ENCODE results near the gene BEX2. TPM values are rescaled to one million over a fixed set of nuclear protein-coding genes. Genes with fewer than 3 reads are reported as not detected.

BEX2 gene
- total and polyA plus RNA-seq, 9 of the 15 experiments (the other 6 are each of a cell fraction or from before 2014, with no cell fraction given) = 5.4 to 18.0 (median 8.3) TPM

DNA sequence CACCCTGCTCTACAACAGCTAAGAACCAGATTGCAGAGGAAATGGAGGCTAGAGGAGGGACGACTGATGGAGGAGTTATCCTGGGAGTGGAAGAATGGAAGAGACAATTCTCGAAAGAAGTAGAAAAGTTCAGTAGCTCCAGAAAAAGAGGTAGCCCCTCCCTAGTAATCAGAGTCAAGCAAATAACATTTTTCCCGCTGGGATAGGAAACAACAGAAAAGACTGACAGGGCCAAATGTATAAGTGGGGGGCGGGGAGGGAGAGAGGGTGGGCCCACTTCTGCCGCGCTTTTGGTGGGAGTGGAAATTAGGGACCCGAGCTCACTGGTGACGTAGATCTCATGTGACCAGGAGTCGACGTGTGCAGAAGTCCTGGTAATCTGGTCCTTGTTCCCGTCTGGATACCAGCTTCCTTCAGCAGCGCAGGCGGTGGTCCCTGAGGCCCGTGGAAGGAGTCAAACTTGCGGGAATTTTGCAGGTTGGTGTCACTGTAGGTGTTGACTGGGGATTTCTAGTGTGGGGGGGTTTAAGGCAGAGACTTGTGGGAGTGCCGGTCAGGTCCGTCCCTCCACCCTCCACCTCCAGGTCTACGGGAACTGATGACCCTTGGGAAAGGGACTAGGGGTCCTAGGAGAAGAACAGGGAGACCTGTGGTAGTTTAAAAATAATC, 45.5 kb upstream of the BEX2 start, which contains the start of gene TCEAL9 (continued):
- TF ChIP-seq ZNF740 (CRISPR knock-in tag; IDR thresholded peaks at IDR 0.05) (peak; percentile 59), ZNF740 (tag; IDR thresholded peaks at IDR 0.05) (peak in 1 of 2 experiments; percentile 67; a peak in 1 of 4 replicates), ZNF121 (CRISPR knock-in tag; conservative IDR thresholded peaks at IDR 0.05) (no peak), JUND (IDR thresholded peaks at IDR 0.05; ENCODE audit: borderline replicate concordance, low read depth, low read length) (peak; percentile 7; the same call in 1 of the 2 replicates), JUND (tag; IDR thresholded peaks at IDR 0.05; ENCODE audit: borderline replicate concordance, low read depth, low read length) (no peak), ZNF717 (CRISPR knock-in tag; IDR thresholded peaks at IDR 0.05) (no peak), TAF1 (IDR thresholded peaks at IDR 0.05; ENCODE audit: control insufficient read depth, extremely low read depth, insufficient read depth, low read length, severe bottlenecking) (peak; percentile 30), TOE1 (IDR thresholded peaks at IDR 0.05; ENCODE audit: borderline replicate concordance) (no peak), TOE1 (CRISPR knock-in tag; IDR thresholded peaks at IDR 0.05; ENCODE audit: borderline replicate concordance, low read depth) (no peak), ZBTB7A (IDR thresholded peaks at IDR 0.05; ENCODE audit: borderline replicate concordance, control insufficient read depth, low read depth, low read length) (0 out of 2 replicates have a peak, but pooled peaks have one; percentile 19), KDM4B (IDR thresholded peaks at IDR 0.05; ENCODE audit: borderline replicate concordance in 2 of 2, low read depth in 1 of 2) (no peak), TFAP4 (CRISPR knock-in tag; IDR thresholded peaks at IDR 0.05; ENCODE audit: borderline replicate concordance) (no peak), LEF1 (IDR thresholded peaks at IDR 0.05) (no peak)
- TF ChIP-seq, protein P1, sequence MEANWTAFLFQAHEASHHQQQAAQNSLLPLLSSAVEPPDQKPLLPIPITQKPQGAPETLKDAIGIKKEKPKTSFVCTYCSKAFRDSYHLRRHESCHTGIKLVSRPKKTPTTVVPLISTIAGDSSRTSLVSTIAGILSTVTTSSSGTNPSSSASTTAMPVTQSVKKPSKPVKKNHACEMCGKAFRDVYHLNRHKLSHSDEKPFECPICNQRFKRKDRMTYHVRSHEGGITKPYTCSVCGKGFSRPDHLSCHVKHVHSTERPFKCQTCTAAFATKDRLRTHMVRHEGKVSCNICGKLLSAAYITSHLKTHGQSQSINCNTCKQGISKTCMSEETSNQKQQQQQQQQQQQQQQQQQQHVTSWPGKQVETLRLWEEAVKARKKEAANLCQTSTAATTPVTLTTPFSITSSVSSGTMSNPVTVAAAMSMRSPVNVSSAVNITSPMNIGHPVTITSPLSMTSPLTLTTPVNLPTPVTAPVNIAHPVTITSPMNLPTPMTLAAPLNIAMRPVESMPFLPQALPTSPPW (CRISPR knock-in tag; IDR thresholded peaks at IDR 0.05) = no peak
